Peyer's patch (tissue), 4 donors: ENCODE results near the gene ZNF106.

ENCODE experiments used
- CTCF ChIP-seq, 6 experiments: fragments of 450-650 bp in 4 of 6; fragments of 200-600 bp in 2 of 6; sonication (generic) in 1 of 6; IDR thresholded peaks; one replicate each; pipeline ENCODE4 v1.5.1; 2017 to 2019; ENCODE audit warnings: antibody characterized with exemption in 6 of 6, mild to moderate bottlenecking in 3 of 6, moderate library complexity in 1 of 6
- POLR2A ChIP-seq, 2 donors: fragments of 450-650 bp; IDR thresholded peaks; one replicate each; pipeline ENCODE4 v1.5.1; 2017; ENCODE audit warnings: antibody characterized with exemption in 2 of 2, mild to moderate bottlenecking in 2 of 2, moderate library complexity in 2 of 2

DNA sequence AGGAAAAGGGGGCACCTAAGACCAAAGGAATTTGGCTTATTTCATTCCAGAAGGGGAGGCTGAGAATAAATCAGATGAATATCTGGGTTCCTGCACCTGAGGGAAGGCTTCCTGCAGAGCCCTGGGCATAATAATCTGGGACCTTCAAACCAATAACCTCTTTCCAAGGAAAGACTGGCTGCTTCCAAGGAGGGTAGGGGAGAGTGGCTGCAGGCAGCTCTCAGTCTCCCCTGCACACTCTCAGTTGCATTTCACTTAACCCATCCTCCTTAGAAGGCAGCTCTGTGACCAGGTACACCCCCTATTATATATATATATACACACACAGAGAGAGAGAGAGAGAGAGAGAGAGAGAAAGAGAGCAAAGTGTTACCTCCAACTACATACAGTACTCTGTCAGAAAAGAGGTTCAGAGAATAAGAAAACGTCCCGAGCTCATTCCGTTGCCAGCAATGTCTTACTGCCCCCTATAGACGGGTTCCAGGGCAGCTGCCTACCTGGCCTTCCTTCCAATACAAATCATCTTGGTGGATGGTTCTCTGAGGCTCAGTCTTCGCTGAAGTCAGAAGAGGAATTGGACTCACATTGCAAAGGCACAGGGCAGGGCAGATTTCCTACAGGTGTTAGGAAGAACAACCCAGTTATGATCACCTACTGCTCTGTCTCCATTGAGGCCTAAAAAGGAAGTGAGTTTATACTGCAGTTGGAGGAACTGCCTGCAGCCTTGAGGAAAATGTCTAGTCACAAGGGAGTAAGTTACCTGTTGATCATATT is 105.5 kb downstream of the ZNF106 start:
- TF ChIP-seq CTCF (IDR thresholded peaks at IDR 0.05): peak in 4 of 6 experiments; percentile 34 to 68 (median 64)
- no peak for TF ChIP-seq POLR2A (IDR thresholded peaks at IDR 0.05)
